ENCODE data around the gene CFAP47. TPM values are rescaled to one million over a fixed set of nuclear protein-coding genes. Genes with fewer than 3 reads are reported as not detected.

Gene CFAP47
- total RNA-seq, 1 donor from 2014 or later = not detected

Other genes starting within 250 kb of the CFAP47 start
- not detected in 2 replicates for gene MAGEB16, start 121.4 kb upstream of the CFAP47 start, total RNA-seq